SHP77 (cell line): Measurements from ENCODE around the gene TOX2.

ENCODE experiments used
- DNase-seq, 2 experiments: peaks; one replicate each; lab custom pipeline; 2025; lab: John Stamatoyannopoulos, UW

TOX2 gene

GRCh38 chr20:43938932-43939761, 24.5 kb downstream of the TOX2 start:
- DNase-seq = no peak

DNA sequence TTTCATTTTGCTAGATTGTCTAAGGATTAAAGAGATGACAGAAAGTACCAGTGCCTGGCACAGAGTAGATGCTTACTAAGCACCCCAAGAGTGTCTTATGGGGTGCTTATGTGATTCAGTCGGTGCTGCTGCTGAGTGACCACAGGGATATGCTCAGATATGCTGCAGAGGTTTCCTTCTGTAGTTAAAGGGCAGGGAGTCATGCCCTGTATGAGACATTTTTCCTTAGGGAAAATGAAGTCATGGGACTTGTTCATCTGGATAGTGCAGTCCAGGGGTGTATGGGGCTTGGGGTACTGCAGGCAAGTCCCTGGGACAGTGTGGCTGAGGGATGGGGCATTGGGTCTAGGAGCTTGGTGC, 25.1 kb downstream of the TOX2 start:
- no peak for DNase-seq

GRCh38 chr20:43940518-43941225, 26.0 kb downstream of the TOX2 start:
- DNase-seq = no peak

DNA sequence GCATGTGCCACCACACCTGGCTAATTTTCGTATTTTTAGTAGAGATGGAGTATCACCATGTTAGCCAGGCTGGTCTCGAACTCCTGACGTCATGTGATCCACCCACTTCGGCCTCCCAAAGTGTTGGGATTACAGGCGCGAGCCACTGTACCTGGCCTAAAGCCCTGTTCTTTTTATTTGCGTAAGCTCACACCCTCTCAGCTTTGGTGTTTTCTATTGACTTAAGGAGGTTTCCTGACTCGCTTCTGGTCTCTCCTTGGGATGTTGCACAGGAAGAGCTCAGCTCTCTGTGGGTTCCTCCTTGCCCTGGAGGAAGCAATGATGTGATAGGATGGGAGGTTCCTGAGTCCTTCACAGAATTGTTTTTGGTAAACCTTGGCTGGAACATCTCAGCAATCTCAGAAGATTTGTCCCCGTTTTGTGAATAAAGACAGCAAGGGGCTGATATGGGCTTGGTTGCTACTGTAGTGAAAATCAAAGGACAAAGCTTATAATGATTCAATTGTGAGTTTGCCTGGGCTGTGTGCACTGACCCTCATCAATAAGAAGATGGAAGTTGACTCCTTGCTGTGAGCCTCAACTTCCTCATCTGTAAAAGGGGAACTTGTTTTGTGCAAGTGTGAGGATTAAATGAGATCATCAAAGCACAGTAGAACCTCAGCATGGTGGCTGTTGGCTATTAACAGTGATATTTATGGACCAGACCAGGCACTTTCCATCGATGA, 27.0 kb downstream of the TOX2 start:
- no peak for DNase-seq

DNA sequence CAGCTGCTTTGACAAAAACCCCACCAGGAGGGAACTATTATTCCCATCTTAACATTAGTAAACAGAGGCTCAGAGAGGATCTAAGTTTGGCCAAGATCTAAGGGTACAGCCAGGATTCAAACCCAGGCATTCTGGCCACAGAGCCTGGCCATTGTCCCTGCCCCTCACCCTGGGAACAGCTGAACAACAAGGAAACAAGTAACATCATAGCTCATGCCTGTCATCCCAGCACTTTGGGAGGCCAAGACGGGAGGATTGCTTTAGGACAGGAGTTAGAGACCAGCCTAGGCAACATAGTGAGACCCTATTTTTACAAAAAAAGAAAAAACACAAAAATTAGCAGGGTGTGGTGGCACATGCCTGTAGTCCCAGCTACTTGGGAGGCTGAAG, 27.5 kb downstream of the TOX2 start:
- no peak for DNase-seq

DNA sequence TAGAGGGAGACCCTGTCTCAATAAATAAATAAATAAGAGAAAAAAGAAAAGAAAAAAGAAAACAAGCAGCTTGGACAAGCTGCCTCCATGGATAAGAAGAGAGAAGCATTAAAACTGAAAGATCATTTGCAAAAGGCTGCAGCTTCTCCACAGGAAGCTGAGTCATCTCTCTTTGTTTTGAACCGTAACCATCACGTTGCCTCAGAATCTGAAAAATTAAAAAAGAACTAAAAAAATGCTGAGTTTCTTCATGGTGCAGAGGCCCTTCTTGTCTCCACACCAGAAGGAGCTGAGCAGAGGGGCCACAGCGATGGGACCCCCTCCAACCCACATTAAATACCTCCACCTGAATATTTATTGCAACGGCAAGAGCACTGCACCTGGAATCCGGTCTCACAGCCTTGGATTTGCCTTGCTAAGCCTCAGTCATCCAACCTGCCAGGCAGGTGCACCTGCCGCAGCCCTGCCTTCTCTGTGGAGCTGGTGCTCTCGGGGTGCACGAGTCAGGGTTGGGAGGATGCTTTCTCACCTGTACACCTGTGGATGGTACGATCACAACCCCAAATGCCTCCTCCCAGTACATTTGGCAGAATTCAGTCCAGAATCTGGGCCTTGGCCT, 28.1 kb downstream of the TOX2 start:
- DNase-seq = no peak

GRCh38 chr20:43943725-43944124, 29.1 kb downstream of the TOX2 start:
- DNase-seq = no peak

DNA sequence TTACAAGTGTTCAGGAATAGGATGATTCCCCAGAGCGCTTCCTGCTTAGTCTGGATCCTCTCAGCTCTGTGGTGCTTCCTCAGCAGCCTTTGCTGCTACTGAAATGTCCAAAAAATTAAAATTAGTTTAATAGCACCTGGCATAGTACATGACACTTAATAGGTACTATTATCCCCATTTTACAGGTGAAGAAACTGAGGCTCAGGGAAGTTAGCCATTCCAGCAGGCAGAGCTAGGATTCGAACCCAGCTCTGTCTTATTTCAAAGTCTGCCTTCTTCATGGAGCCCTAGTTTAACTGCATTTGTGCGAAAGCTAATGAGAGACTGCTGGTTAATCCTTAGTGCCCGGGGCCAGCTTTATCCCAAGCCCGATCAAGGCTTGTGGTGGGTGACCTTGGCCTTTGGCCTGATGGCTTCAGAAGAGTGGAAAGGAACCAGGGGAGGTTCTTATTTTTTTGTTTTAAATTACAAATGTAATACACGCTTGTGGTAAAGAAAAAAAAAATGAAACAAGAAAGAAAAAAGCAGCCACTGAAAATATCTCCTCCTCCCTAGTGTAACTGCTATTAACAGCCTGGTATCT, 30.1 kb downstream of the TOX2 start:
- DNase-seq = no peak

- DNase-seq = no peak
These were observed 30.9 kb downstream of the TOX2 start for GRCh38 chr20:43945391-43946205.

GRCh38 chr20:43946206-43946491, 31.5 kb downstream of the TOX2 start:
- DNase-seq = no peak

DNA sequence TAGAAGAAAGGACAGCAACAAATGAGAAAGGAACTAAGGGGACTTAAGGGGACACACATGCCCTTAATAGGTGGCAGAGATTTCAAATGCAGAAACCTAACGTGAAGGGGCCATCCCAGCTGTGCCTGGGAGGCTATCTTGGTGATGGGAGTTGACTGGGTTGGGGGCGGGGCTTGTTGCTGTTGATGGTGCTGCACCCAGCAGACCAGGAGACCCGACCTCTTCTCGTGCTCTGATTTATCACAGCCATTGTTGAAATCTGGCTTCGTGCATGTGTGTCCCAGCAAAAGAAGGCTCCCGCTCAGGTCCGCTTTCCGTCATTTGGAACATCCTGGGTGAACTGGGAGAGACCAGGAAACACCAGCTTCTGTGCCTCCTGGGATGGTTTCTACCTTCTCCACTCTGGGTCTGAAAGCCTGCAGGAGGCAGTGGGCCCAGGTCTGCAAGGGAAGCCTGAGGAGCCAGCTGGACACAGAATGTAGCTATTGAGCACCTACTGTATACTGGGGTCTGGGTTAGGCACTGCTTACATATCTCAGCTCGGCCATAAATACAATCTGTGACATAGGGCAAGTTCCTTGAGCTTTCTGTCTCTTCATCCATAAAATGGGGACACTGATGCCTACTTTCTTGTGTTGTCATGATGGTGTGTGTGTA, 32.1 kb downstream of the TOX2 start:
- DNase-seq = no peak

- DNase-seq = no peak
These were observed 32.7 kb downstream of the TOX2 start for GRCh38 chr20:43947316-43947710.

- DNase-seq = no peak
These were observed 33.8 kb downstream of the TOX2 start for GRCh38 chr20:43948455-43948854.

DNA sequence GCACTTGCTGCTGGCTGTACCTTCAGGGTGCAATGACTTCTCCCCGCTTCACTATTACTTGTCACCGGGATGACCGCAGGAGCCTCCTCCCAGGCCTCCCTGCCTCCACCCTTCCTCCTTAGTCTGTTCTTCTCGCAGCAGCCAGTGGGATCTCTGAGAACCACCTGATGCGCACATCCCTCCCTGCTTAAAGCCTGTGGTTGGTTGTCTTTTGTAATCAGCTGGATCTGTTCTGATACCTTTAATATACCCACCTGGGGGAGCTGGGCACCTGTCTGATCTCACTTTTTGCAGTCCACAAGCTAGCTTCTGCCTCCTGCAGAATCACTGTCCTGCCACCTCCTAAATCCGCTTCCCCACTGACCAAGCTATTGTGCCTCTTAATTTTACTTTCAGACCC, 34.6 kb downstream of the TOX2 start:
- no peak for DNase-seq

DNA sequence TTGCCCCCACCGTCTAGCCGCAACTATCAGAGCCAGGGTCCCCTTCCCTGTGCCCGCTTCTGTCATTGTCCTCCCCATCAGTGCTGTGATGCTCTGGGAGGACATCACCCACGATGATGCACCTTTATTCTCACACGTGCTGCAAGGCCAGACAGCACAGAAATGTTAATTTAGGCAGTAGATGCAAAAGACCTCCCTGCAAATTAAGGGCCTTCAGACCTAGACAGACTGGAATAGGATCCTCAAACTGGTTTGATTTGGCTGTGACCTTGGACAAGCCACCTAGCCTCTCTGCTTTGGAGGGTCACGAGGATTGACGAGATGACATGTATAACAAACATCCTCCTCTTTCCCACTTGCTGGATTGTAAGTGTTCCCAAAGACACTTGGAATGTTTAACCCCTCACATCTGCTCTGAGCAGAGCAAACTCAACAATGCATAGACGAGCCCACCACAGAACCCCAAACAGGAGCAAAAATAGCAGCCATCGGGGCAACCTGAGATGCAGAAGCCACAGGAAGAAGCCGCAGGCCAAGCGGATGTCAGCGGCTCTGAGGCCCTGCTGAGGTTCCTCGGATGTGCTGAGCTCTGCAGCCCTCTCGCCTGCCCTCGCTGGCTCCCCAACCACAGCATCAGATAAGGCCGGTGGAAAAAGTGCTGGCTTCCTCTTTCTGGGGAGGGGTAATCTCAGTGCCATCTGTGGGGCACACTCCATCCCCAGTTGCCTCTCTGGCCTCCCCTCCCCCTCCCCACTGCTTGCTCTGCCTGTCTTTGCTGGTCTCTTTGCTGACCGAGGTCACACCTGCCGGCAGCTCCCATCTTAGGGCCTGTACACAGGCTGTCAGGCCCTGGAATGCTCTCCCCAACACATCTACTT, 35.3 kb downstream of the TOX2 start:
- no peak for DNase-seq

GRCh38 chr20:43953919-43954592, 39.4 kb downstream of the TOX2 start:
- DNase-seq = no peak

GRCh38 chr20:43954704-43955061, 40.0 kb downstream of the TOX2 start:
- DNase-seq = no peak

DNA sequence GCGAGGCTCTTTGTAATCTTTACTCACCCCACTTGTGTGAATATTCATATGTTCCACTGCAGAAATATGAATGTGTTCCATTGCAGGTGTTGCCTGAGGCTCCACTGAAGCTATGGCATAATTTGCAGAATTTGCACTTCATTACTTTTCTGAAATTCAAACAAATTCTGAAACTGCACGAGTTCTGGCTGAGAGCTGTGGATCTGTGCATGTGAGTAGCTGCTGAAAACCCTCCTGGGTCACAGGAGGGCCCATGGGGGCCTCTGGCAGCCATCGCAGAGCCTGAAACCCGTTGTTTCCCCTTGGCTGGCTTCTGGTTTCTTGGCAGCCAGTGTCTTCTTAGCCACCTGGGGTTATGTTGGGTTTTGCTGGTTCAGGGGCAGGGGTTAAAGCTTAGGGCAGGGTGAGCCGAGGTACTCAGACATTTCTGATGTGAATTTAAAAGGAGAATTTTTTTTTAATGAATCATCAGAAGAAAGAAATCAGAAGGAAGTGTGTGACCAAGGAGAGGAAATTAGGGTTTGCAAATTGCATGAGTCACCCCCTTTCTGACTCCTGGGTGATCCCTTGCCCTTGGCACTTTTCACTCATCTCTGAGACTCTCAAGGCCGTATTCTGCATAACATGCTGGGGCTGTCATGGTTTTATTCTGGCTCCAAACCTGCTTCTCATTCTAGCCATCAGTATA, 40.6 kb downstream of the TOX2 start:
- DNase-seq = no peak

DNA sequence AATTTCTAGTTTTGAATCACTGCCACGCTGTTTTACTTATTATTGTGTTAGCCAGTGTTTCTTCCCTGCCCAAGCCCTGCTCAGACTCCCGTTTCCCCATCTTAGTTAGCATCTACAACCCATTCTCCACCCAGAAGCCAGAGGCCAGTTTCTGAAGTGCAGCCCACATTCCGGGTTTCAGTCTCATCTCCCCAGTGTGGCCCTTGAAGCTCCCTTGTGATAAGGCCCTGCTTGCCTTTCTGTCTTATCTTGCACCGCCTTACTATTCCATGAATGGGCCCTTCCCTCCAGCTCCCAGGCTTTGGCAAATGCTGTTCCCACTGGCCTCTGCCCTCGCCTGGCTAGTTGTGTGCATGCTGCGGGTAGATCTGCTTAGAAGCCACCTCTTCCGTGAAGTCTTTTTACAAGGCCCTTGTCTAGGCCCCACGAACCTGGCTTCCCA, 41.1 kb downstream of the TOX2 start:
- DNase-seq = no peak
